ENCODE measurements around the gene MCC.

GRCh38 chr5:113263545-113263944, 224.7 kb downstream of the MCC start:
- no peak for TF ChIP-seq CTCF (IDR thresholded peaks at IDR 0.05; ENCODE audit: poor library complexity)
- no peak for TF ChIP-seq EZH2 (IDR thresholded peaks at IDR 0.05; ENCODE audit: borderline replicate concordance)

Data from hepatocyte (in vitro differentiated cells).